Endothelial cell of umbilical vein (primary cell): ENCODE data around the gene TECPR2. TPM values are rescaled to one million over a fixed set of nuclear protein-coding genes. Genes with fewer than 3 reads are reported as not detected.
A peak's percentile ranks its signal among the peaks of the same experiment; 100 is the strongest.

ENCODE experiments used
- BruUV-seq: library from RNA; stranded (reverse); fragments of 400-500 nt; replicated peaks from 2 replicates; lab custom pipeline; 2021; lab: Mats Ljungman, UMichigan
- CTCF ChIA-PET: fragments of 300-600, 350-600 bp; sonication (Branson Sonifier 250); formaldehyde crosslinking; loops from one replicate; lab custom pipeline; 2021; ENCODE audit warnings: antibody characterized with exemption, inconsistent platforms; lab: Charles Lee
- POLR2A ChIA-PET: fragments of 300-600, 350-600 bp; sonication (Branson Sonifier 250); formaldehyde crosslinking; loops from one replicate; lab custom pipeline; 2021; ENCODE audit warnings: antibody characterized with exemption, inconsistent platforms; lab: Charles Lee
- DNase-seq: peaks from one replicate; pipeline ENCODE4 v3.0.0-alpha.2; 2011; ENCODE audit warnings: low read depth, low spot score
- FAIRE-seq: peaks from 2 replicates; lab custom pipeline; 2011; peaks lifted over from hg19 to GRCh38; lab: Jason Lieb, UNC
- H2AFZ ChIP-seq: 2 replicates; pipeline ENCODE4 v1.6.0; 2012; ENCODE audit warnings: low read depth, low read length, control low read depth, inconsistent platforms
- H3K27ac ChIP-seq: 2 replicates; pipeline ENCODE4 v1.5.1; 2011; ENCODE audit warnings: low read depth, mild to moderate bottlenecking, control low read depth, low read length, moderate library complexity; ENCODE audit not compliant: insufficient read depth
- H3K27me3 ChIP-seq, 2 experiments: 2 replicates each; pipeline versions ENCODE4 v1.6.0 to v1.6.1; 2011; ENCODE audit warnings: low read length in 2 of 2, mixed read lengths in 1 of 2; ENCODE audit not compliant: control insufficient read depth in 2 of 2, insufficient read depth in 2 of 2
- H3K36me3 ChIP-seq, 2 experiments: 2 replicates in 1 of 2; 3 replicates in 1 of 2; pipeline ENCODE4 v1.5.1; 2011; ENCODE audit warnings: low read length in 2 of 2, mild to moderate bottlenecking in 1 of 2, moderate library complexity in 1 of 2; ENCODE audit not compliant: control insufficient read depth in 2 of 2, insufficient read depth in 2 of 2; ENCODE audit errors: extremely low read depth in 1 of 2
- H3K4me1 ChIP-seq: 3 replicates; pipeline ENCODE4 v1.5.1; 2011; ENCODE audit warnings: mild to moderate bottlenecking, low read length; ENCODE audit not compliant: control insufficient read depth, insufficient read depth; ENCODE audit errors: extremely low read depth
- H3K4me2 ChIP-seq: 2 replicates; pipeline ENCODE4 v1.6.1; 2011; ENCODE audit warnings: low read length, control low read depth, mixed read lengths; ENCODE audit not compliant: insufficient read depth
- H3K4me3 ChIP-seq, 3 experiments: fragments of 200-600 bp in 1 of 3; sonication (generic), shearing (Covaris generic) in 1 of 3; replicated peaks in 1 of 3; 2 replicates each; pipeline ENCODE4 v1.5.1; 2011 to 2016; ENCODE audit warnings: control low read depth in 3 of 3, low read length in 3 of 3, mild to moderate bottlenecking in 2 of 3, inconsistent platforms in 1 of 3, low read depth in 1 of 3, moderate library complexity in 1 of 3; ENCODE audit not compliant: insufficient read depth in 1 of 3
- H3K79me2 ChIP-seq: 2 replicates; pipeline ENCODE4 v1.6.0; 2012; ENCODE audit warnings: low read length, inconsistent platforms; ENCODE audit not compliant: control insufficient read depth, insufficient read depth
- H3K9ac ChIP-seq: replicated peaks from 2 replicates; pipeline ENCODE3; 2011; ENCODE audit warnings: low read length, control low read depth; ENCODE audit not compliant: insufficient read depth; ENCODE audit errors: extremely low read depth
- H3K9me1 ChIP-seq: replicated peaks from 3 replicates; pipeline ENCODE4 v1.6.0; 2011; ENCODE audit warnings: mild to moderate bottlenecking, low read length; ENCODE audit not compliant: control insufficient read depth, insufficient read depth; ENCODE audit errors: extremely low read depth
- H3K9me3 ChIP-seq: replicated peaks from 2 replicates; pipeline ENCODE4 v1.5.1; 2012; ENCODE audit warnings: low read length, inconsistent platforms; ENCODE audit not compliant: control insufficient read depth, insufficient read depth
- H4K20me1 ChIP-seq: replicated peaks from 2 replicates; pipeline ENCODE3; 2011; ENCODE audit warnings: mild to moderate bottlenecking, low read length; ENCODE audit not compliant: control insufficient read depth, insufficient read depth; ENCODE audit errors: extremely low read depth
- CTCF ChIP-seq, 2 donors: IDR thresholded peaks; 1 replicate in 1 of 2; 2 replicates in 1 of 2; pipeline ENCODE4 v1.5.1; 2011; ENCODE audit warnings: low read length in 2 of 2, mild to moderate bottlenecking in 2 of 2, moderate library complexity in 2 of 2, control low read depth in 1 of 2, inconsistent platforms in 1 of 2, low read depth in 1 of 2; ENCODE audit not compliant: insufficient read depth in 1 of 2; ENCODE audit errors: extremely low read depth in 1 of 2
- EZH2 ChIP-seq: IDR thresholded peaks from 2 replicates; pipeline ENCODE4 v1.6.1; 2012; ENCODE audit warnings: borderline replicate concordance, low read depth, mild to moderate bottlenecking, moderate library complexity, low read length, inconsistent platforms; ENCODE audit not compliant: severe bottlenecking
- FOS ChIP-seq: IDR thresholded peaks from 2 replicates; pipeline ENCODE4 v1.6.1; 2011; ENCODE audit warnings: mild to moderate bottlenecking, low read length, moderate library complexity, borderline replicate concordance; ENCODE audit not compliant: insufficient read depth
- GATA2 ChIP-seq: IDR thresholded peaks from 2 replicates; pipeline ENCODE4 v1.7.0; 2011; ENCODE audit warnings: low read depth, mild to moderate bottlenecking, moderate library complexity, mixed read lengths, low read length; ENCODE audit not compliant: insufficient read length, insufficient read depth
- JUN ChIP-seq: IDR thresholded peaks from 2 replicates; pipeline ENCODE4 v1.6.1; 2011; ENCODE audit warnings: borderline replicate concordance, low read depth; ENCODE audit not compliant: insufficient read length, insufficient read depth
- MYC ChIP-seq: IDR thresholded peaks from one replicate; pipeline ENCODE4 v1.6.1; 2011; ENCODE audit warnings: mild to moderate bottlenecking, low read depth, low read length
- POLR2A ChIP-seq: IDR thresholded peaks from 2 replicates; pipeline ENCODE4 v1.6.1; 2012; ENCODE audit warnings: low read depth, mild to moderate bottlenecking, control low read depth, low read length
- POLR2AphosphoS5 ChIP-seq: IDR thresholded peaks from 2 replicates; pipeline ENCODE4 v1.6.1; 2012; ENCODE audit warnings: low read depth, mild to moderate bottlenecking, control low read depth, low read length, moderate library complexity; ENCODE audit not compliant: insufficient read depth
- dilution Hi-C: fragments of 300-500 bp; cut with MboI; formaldehyde crosslinking; loops from one replicate; pipeline ENCODE4 v1.15.0; 2019; ENCODE audit warnings: low sequenced_read_pairs; ENCODE audit not compliant: extremely low pct_ligation_motif_present
- intact Hi-C: fragments of 100-400 bp; cut with micrococcal nuclease; formaldehyde crosslinking; loops from one replicate; pipeline ENCODE4 v1.10.0; 2022
- polyA plus RNA-seq, 4 experiments: library from polyadenylated mRNA; depleted of rRNA in 3 of 4; stranded (reverse) in 3 of 4; unstranded in 1 of 4; fragments of >200 nt; gene quantifications; 2 replicates each; pipeline versions ENCODE4 v1.2.1 to v1.2.3, GENCODE V29; 2011 to 2012; ENCODE audit warnings: missing spikeins in 1 of 4
- total RNA-seq: library from RNA; stranded (reverse); gene quantifications from 2 replicates; pipeline ENCODE4 v1.2.3, GENCODE V29; 2021
- TF ChIP-seq, protein P1 (sequence below): IDR thresholded peaks from 2 replicates; pipeline ENCODE4 v1.6.1; 2011; ENCODE audit not compliant: insufficient read depth, insufficient read length

TECPR2 gene
- total and polyA plus RNA-seq, 2 donors (not counting 3 experiments of a cell fraction or from before 2014, with no cell fraction given): 8.9 to 21.5 TPM

- Histone ChIP-seq H3K4me1 (peaks cover 26% of the 10 kb centered on the region), H3K36me3 (no peaks in the 10 kb centered on the region)
- intact Hi-C loops: loop anchor here (10.0 kb wide), 1 partner anchor 126 kb away; no protein-coding TSS in a partner anchor
Observed at GRCh38 chr14:102528431-102529170, 165.9 kb downstream of the TECPR2 start.

More at GRCh38 chr14:102528431-102529170, 165.9 kb downstream of the TECPR2 start:
- ChIA-PET POLR2A (no interaction called here), CTCF (interaction anchor here (0.8 to 1.2 kb wide), 5 partner anchors 12 to 246 kb away, joined by 3 to 8 read pairs (median 4); no protein-coding TSS in a partner anchor)
- no peak for TF ChIP-seq POLR2AphosphoS5
- TF ChIP-seq, protein P1, sequence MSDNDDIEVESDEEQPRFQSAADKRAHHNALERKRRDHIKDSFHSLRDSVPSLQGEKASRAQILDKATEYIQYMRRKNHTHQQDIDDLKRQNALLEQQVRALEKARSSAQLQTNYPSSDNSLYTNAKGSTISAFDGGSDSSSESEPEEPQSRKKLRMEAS: no peak
- TF ChIP-seq JUN: no peak
- no peak for TF ChIP-seq GATA2
- no peak for TF ChIP-seq POLR2A
- no peak for TF ChIP-seq FOS
- no peak for TF ChIP-seq CTCF (IDR thresholded peaks at IDR 0.05; ENCODE audit: extremely low read depth in 1 of 2, insufficient read depth in 1 of 2, low read depth in 1 of 2, low read length in 2 of 2)
- TF ChIP-seq EZH2: no peak
- no peak for TF ChIP-seq MYC
- no peak overlapping the region for H3K9ac ChIP-seq
- no peaks in the 10 kb centered on the region for H3K79me2 ChIP-seq
- no peak overlapping the region for H3K4me2 ChIP-seq
- H3K27me3 ChIP-seq: no peaks in the 10 kb centered on the region
- BruUV-seq: no TSS peak
- no peak overlapping the region for H2AFZ ChIP-seq
- H4K20me1 ChIP-seq: no peaks in the 10 kb centered on the region
- H3K27ac ChIP-seq: no peak overlapping the region
- FAIRE-seq (peak; percentile 70), DNase-seq (peak; percentile 60)
- H3K9me1 ChIP-seq: no peaks in the 10 kb centered on the region
- H3K9me3 ChIP-seq: no peaks in the 10 kb centered on the region
- no peak overlapping the region for H3K4me3 ChIP-seq
- dilution Hi-C loops: no loop called here
